Transverse colon (tissue), 3 donors: Measurements from ENCODE around the gene ARFGEF2.

Source experiments
- POLR2A ChIP-seq: fragments of 450-650 bp; IDR thresholded peaks from one replicate; pipeline ENCODE4 v1.6.1; 2016; ENCODE audit warnings: antibody characterized with exemption, mild to moderate bottlenecking, moderate library complexity
- TF ChIP-seq, protein P1 (sequence below), 5 experiments: fragments of 200-600 bp in 3 of 5; fragments of 450-650 bp in 2 of 5; sonication (generic) in 3 of 5; IDR thresholded peaks; 1 replicate in 2 of 5; 2 replicates in 3 of 5; pipeline ENCODE4 v1.5.1; 2016 to 2017; ENCODE audit warnings: antibody characterized with exemption in 5 of 5, inconsistent platforms in 3 of 5, mild to moderate bottlenecking in 2 of 5, moderate library complexity in 1 of 5

DNA sequence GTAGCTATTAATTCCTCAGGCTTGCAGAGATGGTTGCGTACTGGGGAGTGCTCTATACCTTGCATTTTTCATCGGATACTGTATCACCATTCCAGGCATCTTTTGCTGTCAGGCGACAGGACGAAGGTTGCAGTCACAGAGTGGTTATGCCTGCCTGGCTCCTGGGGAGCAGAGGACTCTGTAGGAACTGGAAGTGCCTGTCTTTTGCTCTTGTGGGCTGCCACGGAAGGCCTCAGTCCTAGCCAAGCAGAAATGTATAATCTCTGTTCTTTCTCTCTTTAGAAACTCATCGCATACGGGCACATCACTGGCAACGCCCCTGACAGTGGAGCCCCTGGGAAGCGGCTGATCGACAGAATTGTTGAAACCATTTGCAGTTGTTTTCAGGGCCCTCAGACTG, 29.5 kb downstream of the ARFGEF2 start:
- TF ChIP-seq, protein P1, sequence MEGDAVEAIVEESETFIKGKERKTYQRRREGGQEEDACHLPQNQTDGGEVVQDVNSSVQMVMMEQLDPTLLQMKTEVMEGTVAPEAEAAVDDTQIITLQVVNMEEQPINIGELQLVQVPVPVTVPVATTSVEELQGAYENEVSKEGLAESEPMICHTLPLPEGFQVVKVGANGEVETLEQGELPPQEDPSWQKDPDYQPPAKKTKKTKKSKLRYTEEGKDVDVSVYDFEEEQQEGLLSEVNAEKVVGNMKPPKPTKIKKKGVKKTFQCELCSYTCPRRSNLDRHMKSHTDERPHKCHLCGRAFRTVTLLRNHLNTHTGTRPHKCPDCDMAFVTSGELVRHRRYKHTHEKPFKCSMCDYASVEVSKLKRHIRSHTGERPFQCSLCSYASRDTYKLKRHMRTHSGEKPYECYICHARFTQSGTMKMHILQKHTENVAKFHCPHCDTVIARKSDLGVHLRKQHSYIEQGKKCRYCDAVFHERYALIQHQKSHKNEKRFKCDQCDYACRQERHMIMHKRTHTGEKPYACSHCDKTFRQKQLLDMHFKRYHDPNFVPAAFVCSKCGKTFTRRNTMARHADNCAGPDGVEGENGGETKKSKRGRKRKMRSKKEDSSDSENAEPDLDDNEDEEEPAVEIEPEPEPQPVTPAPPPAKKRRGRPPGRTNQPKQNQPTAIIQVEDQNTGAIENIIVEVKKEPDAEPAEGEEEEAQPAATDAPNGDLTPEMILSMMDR (IDR thresholded peaks at IDR 0.05), result no peak
- no peak for TF ChIP-seq POLR2A
